Brain pericyte (primary cell): ENCODE measurements around the gene SLC25A42.
"Not testable (repeated sequence)": the region's sequence is repeated elsewhere in the genome, so short reads cannot be mapped to it uniquely, and the experiment has no call there.

Experiments used
- DNase-seq: peaks from one replicate; pipeline ENCODE4 v3.0.0-alpha.2; 2012; ENCODE audit warnings: low read depth, low spot score

SLC25A42 gene

DNA sequence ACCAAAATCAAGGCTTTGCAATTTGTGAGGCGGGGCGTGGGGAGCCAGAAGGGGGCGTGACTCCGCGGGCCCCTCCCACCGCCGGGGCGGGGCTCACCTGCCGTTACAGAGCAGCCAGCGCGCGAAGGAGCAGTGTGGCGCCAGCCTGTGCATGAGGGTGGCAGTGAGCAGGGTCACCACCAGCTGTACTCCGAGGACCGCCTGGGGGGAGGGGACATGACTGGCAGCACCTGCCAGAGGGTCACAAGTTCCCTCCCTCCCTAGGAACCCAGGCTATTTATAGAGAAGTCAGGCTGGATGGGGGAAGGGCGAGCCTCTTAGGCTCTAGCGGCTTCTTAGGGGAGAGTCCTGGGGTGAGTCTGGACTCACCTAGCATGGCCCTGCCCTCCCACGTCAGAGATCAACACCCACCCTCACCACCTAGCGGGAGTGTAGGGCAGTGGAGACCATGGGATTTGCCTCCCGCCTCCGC lies 70.9 kb downstream of the SLC25A42 start:
- DNase-seq = no peak

DNA sequence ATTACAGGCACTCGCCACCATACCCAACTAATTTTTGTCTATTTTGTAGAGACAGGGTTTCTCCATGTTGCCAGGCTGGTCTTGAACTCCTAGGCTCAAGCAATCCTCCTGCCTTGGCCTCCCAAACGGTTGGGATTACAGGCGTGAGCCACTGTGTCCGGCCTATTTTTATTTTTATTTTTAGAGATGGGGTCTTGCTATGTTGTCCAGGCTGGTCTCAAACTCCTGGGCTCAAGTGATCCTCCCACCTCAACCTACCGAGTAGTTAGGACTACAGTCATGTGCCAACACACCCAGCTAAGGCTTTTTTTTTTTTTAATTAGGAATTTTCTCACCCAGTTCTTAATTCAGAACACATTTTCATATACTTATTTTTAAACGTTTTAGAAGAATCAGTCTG lies 71.9 kb downstream of the SLC25A42 start:
- DNase-seq = not testable (repeated sequence)

DNA sequence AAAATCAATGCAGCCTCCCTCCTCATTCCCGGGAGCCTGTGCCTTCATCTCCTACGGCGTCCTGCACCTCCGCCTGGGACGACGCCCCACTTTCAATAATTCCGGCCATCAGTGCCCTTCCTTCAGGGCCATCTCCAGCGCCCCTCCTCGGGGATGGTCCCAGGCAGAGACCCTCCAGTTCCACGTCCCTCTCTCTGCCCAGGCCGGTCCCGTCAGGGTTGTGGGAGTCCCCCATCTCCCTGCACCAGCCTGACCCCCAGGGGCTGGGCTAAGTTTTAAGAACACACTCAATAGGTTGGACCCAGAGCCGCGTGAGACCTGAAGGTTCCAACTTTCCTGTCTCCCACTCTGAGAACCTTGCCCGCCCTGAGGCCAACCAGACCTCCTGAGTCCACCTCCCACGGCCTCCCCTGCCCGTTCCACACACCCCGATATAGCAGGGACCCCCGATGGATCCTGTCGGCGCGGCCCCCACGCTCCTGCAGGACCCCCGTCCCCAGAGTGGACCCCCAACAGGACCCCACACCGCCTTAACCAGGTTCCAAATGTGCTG lies 73.8 kb downstream of the SLC25A42 start:
- no peak for DNase-seq

DNA sequence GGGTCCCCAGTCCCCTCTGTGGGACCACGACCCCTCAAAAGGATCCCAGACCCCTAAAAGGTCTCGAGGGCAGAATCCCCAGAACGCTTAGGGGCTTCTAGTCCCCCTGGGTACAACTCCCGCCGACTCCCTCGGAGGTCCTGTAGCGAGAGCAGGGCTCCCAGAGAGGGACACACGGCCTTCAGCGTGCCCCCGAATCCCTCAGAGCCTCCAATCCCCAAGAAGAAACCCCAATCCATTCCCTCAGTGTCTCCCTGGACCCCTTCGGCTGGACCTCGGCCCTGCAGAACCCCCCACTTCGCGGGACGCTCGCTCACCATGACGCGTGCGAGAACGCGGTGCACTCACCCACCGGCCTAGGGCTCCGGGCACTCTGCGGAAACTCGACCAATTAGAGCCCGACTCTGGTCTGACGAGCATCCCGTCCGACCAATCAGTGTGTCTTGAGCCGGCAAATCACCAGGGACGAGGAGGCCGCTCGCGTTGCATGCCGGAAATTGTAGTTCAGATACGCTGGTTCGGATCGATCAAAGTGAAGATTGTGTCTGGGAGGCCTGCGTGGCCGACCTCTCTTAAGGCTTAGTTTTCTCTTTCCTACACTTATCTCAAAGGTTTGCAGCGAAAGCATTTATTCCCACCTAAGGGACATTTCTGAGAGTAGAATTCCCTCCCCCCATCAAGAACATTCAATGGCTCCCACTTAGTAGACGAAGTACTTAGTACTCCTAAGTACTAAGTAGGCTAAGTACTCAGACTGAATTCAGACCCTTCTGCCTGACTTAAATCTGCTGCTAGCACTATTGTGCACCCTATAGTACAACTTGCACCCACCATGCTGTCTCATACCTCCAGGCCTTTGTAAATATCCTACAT lies 74.6 kb downstream of the SLC25A42 start, which contains the start of gene TMEM161A:
Gene TMEM161A, minus strand, starts transcription at position 370 of the 873 bp plus-strand sequence. Its CDS starts 50 bp downstream, at position 320.
- peak; percentile 94 for DNase-seq

DNA sequence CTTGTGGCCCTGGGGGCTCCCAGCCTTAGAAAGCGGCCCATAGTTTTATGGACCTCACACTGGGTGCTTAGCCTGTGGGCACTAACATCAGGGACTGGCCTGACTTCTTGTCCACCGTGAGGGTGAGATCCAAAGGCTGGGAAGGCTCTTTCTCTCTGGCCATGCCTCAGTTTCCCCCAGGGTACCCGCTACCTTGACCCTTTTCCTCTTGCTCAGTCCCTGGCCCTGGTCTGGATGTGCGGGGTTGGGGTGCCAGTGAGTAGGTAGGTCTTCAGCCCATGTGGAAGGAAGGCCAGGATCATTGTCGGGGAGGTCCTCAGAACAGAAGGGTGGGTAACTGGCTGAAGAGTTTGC lies 76.1 kb downstream of the SLC25A42 start:
- no peak for DNase-seq

DNA sequence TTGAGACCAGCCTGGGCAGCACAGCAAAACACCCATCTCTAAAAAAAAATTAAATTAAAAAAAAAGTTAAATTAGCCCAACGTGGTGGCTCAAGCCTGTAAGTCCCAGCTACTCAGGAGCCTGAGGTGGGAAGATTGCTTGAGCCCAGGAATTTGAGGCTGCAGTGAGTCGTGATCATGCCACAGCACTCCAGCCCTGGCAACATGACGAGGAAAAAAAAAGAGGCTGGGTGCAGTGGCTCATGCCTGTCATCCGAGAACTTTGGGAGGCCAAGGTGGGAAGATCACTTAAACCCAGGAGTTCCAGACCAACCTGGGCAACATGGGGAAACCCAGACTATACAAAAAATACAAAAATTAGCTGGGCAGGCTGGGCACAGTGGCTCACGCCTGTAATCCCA lies 76.7 kb downstream of the SLC25A42 start:
- no peak for DNase-seq

DNA sequence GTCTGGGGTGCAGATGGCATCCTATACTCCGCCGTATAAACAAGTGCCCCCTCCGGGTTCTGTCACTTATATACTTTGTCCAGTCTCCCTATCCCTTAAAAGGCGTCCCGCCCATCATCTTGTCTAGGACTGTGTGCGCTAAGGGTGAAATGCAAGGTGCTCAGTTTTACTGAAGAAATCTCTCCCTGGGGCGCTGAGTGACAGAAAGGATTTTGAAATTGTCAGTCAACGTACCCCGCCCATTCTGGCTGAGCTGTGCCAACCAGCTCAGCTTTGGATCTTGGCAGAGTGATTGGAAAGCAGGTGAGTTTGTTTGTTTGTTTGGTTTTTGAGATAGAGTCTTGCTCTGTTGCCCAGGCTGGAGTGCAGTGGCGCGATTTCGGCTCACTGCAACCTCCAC lies 78.6 kb downstream of the SLC25A42 start:
- DNase-seq = no peak

DNA sequence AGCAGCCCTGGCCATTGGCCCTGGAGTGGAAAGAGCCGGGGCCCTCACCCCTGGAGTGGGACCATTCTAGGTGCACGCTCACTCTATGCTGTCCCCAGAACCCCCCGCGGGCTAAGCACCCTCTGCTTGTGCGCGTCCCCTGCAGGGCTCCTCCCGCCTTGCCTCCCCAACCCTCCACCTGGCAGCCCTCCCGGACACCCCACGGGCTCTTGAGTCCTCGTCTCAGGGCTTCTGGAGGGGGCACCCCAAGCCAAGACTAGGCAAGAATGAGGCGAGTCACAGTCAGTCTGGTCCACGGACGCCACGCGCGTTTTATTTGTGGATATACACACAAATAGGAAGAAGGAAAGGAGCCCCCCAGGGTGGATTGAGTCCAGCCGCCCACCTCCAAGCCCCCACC lies 81.5 kb downstream of the SLC25A42 start:
- DNase-seq = no peak

DNA sequence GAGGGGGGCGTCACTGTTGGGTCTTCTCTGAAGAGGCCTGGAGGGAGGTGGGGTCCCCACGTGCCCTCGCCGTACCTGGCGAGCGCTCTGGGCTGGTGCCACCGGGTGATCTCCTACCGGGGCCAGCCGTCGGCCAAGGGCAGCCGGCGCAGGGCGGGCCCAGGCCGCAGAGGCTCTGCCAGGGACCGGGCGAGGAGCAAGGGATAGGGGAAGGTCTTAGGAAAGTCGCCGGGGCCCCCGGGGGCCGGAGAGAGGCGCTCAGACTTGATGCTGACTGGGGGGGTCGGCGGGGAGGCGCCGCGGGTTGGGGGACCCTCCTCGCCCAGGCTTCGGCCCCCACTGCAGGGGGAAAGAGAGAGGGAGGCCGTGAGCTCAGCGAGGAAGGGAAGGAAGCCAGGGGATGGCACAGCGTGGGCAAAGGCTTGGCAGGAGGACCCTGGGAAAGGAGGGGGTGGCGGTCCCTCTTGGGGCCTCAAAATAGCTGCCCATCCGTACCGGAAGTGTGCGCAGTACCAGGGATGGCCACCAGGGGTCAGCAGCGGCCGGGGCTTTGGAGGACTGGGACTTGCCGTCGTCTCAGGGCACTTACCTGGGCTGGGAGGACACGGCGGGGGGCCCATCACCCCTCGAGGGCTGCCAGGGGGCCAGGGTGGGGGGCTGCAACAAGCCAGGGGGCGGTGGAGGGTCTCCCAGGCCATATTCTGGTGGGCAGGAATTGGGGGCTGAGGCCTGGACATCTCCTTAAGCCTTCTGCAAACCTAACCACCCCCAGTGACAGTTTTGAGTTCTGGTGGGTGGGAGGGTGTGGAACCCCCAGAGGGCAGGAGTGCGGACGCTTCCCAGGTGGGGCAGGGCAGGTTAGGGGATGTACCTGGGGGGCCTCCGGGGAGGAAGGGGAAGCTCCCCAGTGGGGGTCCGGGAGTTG lies 82.2 kb downstream of the SLC25A42 start:
- peak; percentile 18 for DNase-seq

DNA sequence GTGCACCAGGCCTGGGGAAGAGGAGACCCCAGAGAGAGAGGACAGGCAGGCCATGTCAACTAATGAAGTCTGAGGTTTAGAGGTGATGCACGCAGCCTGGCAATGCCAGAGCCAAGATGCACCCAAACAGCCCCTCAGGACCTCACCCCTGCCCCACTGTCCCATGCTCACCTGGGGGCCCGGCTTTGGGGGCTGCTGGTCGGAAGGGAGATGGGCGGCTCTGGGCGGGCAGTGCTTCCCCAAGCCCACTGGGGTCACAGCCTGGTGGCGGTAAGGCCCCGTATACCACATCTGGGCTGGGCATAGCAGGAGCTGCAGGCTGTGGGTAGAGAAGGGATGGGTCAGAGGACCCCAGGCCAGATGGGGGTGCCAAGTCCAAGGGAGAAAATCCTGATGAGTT lies 83.1 kb downstream of the SLC25A42 start:
- DNase-seq = no peak

DNA sequence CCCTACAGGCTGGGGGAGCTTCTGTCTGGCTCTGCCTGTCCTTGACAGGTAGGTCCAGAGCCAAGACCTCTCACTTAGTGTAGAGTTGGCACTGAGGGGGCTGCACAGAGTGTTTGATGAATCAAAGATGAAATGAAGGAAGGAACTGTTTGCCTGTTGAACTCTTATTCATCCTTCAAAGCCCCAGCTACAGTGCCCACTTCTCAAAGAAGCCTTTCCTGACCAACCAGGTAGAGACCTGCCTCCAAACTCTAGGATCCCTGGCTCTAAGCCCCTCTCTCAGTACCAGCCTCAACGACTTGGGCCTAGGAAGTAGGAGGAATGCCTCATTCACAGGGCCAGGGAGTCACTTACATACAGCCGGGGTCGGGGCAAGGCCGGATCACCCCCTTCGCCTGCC lies 83.5 kb downstream of the SLC25A42 start:
- DNase-seq = no peak

DNA sequence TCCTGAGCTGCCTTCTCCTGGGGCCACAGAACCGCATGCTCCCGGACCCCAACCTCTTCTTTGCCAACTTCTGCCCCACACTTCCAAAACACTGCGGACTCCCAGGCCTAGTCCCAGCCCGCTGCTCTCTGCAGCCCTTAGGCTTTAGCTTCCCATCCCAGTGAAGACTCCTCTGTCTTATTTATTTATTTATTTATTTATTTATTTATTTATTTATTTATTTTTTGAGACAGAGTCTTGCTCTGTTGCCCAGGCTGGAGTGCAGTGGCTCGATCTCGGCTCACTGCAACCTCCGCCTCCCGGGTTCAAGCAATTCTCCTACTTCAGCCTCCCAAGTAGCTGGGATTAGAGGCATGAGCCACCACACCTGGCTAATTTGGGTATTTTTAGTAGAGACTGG lies 84.7 kb downstream of the SLC25A42 start:
- not testable (repeated sequence) for DNase-seq

DNA sequence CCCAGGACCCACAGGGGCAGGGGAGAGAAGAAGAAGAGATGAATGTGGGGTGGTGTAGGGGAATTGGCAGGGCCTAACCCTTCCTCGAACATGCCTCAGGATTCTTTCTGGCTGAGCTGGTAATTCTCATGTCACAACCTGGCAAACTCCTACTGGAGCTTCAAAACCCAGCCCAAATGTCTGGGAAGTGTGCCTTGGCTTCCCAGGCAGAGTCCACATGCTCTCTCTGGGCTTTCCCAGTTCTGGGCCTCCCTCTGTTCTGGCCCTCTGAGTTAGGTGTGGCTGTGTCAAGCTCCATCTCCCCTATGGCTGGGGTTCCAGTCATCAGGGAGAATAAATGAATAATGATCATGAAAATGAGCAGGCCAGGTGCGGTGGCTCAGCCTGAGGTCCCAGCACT lies 85.6 kb downstream of the SLC25A42 start:
- DNase-seq = no peak

DNA sequence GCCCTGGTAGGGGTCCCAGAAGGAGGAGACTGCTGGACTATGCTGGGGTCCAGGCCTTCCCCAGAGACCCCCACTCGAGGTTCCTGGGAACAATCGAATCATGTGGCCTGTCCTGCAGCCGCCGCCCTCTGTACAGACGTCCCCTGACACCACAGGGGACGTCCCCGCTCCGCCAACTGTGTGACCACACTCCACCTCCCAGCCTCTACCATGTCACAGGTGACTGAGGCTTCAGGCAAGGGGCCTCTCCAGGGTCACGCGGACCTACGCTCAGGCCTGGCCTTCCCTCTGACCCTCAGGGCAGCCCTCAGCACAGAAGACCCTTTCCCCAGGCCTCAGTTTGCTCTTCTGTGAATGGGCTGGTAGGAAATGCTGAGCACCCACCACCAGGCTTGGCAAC lies 87.6 kb downstream of the SLC25A42 start:
- no peak for DNase-seq

DNA sequence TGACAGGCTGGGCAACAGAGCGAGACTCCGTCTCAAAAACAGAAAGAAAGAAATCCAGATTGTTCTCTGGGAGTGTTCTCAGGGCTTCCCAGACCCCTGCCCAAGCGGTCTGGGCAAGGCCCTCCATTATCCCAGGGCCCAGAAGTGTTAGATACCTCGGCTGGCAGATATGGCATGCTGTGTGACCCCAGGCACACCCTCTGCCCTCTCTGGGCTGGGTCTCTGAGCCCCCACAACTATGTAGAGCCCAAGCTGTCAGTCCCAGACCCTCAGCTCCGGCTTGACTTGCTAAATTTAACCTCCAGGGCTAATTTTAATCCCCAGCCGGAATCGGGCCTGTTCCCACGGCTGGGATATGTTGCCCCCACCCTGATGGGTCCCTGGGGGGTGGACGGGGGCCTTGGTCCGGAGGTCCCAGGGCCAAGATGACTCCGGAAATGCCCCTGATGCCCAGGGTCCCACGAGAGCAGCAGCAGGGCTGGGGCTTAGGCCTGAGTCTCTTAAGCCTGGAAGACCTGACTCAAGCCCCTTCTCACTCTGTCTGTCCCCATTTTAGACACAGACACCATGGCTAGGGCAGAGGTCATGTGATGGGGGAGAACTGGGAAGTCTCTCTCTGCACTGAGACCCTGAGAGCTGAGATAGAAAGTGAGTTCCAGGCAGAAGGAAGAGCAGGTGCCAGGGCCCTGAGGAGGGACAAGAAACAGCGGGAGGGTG lies 89.0 kb downstream of the SLC25A42 start:
- DNase-seq = no peak

DNA sequence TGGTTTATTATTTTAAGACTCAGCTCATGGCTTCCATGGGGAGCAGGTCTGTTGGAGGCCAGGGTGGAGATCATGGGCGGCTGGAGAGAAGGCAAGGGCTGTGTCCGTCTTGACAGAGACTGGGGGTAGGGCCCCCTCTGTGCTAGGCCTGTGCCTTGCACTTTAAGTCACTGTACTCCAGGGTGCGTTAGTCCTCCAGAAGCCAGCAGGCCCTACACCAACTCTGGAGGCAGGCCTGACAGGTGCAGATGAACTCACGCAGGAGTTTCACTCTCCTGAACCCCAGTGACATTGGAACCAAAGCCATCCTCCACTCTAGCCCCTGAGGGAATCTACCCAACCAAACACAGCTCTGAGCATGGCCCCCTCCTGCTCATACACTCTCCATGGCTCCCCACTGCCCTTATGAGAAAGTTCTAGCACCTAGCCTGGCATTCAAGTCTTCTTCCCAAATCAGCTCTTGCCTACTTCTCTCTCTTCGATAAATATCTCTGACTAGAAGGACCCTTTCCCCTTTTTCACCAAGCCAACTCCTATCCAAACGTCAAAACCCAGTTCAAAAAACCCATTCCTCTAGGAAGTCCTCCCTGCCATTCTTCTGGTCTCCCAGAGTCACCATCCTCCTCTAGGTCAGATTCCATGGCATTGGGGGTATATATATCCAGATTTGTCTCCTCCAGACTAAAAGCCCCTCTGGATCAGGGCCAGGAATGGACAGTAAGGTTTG lies 91.1 kb downstream of the SLC25A42 start:
- DNase-seq = no peak

DNA sequence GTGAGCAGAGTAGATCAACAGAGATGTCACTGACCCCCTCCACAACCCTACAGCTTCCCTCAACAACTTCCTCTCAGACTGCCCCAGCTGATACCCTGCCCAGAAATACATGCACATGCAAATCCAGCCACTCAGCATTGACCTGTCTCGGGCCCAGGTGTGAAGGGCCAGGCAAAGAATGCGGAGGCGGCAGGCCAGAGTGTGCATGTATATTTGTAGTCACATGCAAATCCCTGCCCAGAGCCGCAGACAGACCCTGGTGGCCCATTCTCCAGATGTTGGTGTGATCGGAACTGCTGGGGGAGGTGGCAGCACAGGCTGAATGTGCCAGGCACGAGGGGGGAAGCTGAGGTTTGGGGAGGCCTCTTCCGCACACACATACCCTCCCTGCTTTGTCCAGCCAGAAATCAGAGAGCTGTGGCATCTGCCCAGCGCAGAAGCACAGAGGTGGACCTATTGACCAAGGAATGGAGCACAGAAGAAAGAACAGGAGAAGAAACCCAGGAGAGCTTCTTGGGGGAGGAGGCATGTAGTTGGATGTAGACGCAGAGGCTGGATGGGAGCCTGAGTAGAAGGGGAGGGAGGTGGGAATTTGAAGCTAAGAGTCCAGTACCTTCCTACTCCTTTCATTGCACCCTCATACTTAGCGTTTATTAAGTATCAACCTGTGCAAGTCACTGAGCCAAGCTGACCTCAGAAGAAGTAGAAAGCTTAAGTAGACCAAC lies 91.9 kb downstream of the SLC25A42 start:
- no peak for DNase-seq

DNA sequence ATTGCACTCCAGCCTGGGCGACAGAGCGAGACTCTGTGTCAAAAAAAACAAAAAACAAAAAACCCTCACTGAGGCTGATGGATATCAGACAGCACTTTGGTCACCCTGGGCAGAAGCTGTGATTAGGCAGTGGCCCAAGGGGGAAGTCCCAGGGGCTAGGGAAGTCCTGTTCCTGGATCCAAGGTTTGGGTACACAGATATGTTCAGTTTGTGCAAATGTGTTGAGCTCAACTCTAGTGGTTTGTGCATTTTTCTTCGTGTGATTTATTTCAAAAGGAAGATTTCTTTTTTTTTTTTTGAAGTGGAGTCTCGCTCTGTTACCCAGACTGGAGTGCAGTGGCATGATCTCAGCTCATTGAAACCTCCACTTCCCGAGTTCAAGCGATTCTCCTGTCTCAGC lies 94.0 kb downstream of the SLC25A42 start:
- no peak for DNase-seq

DNA sequence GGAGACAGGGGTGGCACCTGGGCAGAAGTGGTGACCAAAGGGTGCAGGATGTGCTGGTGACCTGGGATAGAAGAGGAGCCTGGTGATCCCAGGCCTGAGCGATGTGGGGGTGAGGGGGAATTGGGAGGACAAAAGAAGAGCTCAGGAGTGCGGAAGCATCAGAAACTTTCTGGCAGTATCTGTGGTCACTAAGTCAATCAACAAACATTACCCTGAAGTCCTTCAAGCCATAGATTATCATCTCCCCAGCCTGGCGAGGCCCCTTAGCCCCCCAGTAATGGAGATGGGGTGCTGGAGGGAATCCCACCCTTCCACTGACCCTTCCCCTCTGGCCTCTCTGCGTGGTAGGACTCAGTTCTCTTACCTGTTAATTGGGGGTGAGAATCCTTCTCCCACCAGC lies 95.7 kb downstream of the SLC25A42 start:
- no peak for DNase-seq

DNA sequence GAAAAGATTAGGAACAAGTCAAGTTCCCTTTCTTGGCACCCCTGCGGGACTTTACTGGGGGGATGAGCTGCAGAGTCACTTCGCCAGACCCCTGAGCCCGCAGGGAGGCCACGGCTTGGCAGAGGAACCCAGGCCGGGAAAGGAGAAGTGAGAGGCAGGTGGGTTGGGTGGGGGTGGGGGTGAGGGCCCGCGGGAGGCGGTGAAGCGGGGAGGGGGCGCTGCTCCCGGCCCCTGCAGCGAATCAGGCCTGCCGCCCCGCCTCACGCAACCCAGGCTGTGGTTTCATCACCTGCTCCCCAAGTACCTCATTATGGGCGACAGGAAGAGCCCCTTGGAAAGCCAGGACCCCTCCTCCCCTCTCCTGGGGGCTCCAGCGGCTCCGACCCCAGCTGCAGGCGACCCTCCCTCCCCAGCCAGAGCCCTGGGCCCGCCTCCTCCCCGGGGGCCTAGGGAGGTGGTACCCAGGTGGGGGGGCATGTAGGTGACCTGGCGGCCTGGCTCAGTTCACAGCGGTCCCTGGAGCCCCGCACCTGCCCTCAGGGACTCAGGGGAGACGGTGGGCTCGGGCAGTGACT lies 96.8 kb downstream of the SLC25A42 start:
- no peak for DNase-seq
